NCI-H146 treated with DMSO at 0.1 percent for 48 hours (cell line): ENCODE data around the gene OLA1.

Experiments used
- DNase-seq: peaks from one replicate; lab custom pipeline; 2025; ENCODE audit not compliant: unreplicated experiment; lab: John Stamatoyannopoulos, UW

OLA1 gene

GRCh38 chr2:174224665-174225288 is 23.6 kb downstream of the OLA1 start:
- no peak for DNase-seq

- no peak for DNase-seq
These were observed 24.2 kb downstream of the OLA1 start for GRCh38 chr2:174224125-174224524.

- DNase-seq = no peak
These were observed 24.9 kb downstream of the OLA1 start for GRCh38 chr2:174223388-174223787.

GRCh38 chr2:174222154-174222553 is 26.2 kb downstream of the OLA1 start:
- no peak for DNase-seq

- no peak for DNase-seq
These were observed 29.0 kb downstream of the OLA1 start for GRCh38 chr2:174219321-174219720.

GRCh38 chr2:174218773-174219172 is 29.6 kb downstream of the OLA1 start:
- DNase-seq = no peak

- no peak for DNase-seq
These were observed 30.5 kb downstream of the OLA1 start for GRCh38 chr2:174217869-174218268.

- no peak for DNase-seq
These were observed 36.4 kb downstream of the OLA1 start for GRCh38 chr2:174211954-174212353.

- no peak for DNase-seq
These were observed 37.5 kb downstream of the OLA1 start for GRCh38 chr2:174210862-174211261.

GRCh38 chr2:174209325-174209724 is 39.0 kb downstream of the OLA1 start:
- DNase-seq = no peak

GRCh38 chr2:174208026-174208425 is 40.3 kb downstream of the OLA1 start:
- no peak for DNase-seq

GRCh38 chr2:174205562-174205961 is 42.8 kb downstream of the OLA1 start:
- no peak for DNase-seq

- no peak for DNase-seq
These were observed 46.1 kb downstream of the OLA1 start for GRCh38 chr2:174202188-174202587.

GRCh38 chr2:174198846-174199564 is 49.3 kb downstream of the OLA1 start:
- no peak for DNase-seq

GRCh38 chr2:174195253-174195652 is 53.1 kb downstream of the OLA1 start:
- no peak for DNase-seq

GRCh38 chr2:174193737-174194136 is 54.6 kb downstream of the OLA1 start:
- no peak for DNase-seq

GRCh38 chr2:174192664-174193063 is 55.7 kb downstream of the OLA1 start:
- DNase-seq = no peak

- no peak for DNase-seq
These were observed 56.8 kb downstream of the OLA1 start for GRCh38 chr2:174191342-174192074.

- DNase-seq = no peak
These were observed 63.4 kb downstream of the OLA1 start for GRCh38 chr2:174184915-174185314.

- DNase-seq = no peak
These were observed 63.8 kb downstream of the OLA1 start for GRCh38 chr2:174184504-174184903.

- DNase-seq = no peak
These were observed 65.3 kb downstream of the OLA1 start for GRCh38 chr2:174183076-174183475.

GRCh38 chr2:174181368-174181767 is 67.0 kb downstream of the OLA1 start:
- no peak for DNase-seq
